GM18870 (cell line): Measurements from ENCODE around the gene IQGAP2.

Source experiments
- ATAC-seq: cut with Tn5 transposase; IDR thresholded peaks from one replicate; pipeline ENCODE4 v1.9.1; 2021; ENCODE audit warnings: moderate library complexity; ENCODE audit not compliant: unreplicated experiment

IQGAP2 gene

GRCh38 chr5:76443066-76443800 lies 40.1 kb downstream of the IQGAP2 start:
- ATAC-seq: no peak

- ATAC-seq: no peak
These were observed 42.0 kb downstream of the IQGAP2 start for GRCh38 chr5:76445063-76445462.

GRCh38 chr5:76445830-76446229 lies 42.7 kb downstream of the IQGAP2 start:
- ATAC-seq: no peak

DNA sequence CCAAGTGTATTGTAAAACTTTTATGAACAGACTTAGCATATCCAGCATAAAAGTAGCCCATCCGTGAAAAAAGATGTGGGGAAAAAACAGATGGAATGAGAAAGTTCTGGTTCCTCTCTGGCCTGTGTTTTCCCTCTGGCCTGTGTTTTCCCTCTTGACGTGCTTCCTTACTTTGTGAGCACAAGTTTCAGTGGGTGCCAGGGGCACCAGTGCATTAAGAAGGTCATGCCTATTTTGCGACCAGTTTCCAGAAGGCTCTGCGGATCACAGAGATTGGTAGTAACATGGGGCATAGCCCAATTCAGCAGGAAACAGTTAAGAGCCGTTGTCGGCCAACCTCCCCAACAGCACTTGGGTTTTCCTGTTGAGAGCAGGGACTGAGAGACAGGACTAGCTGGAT lies 43.7 kb downstream of the IQGAP2 start:
- no peak for ATAC-seq

DNA sequence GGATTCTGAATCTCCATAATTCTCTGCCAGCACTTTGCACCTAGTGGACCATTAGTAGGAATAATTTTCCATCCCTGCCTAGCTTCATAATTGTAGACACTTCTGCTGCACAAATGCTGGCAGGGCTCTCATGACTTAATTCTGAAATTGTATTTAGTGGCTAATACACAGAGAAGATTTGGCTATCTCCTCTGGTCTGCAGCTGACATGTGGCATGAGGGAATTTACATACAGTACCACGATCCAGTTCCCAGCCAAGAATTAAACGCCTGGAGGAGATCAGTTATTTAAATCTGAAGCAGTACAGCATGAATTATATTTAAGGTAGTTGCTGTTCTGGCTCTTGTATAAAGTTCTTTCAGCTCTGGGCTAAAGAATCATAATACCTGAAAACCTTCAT lies 46.5 kb downstream of the IQGAP2 start:
- ATAC-seq: no peak

DNA sequence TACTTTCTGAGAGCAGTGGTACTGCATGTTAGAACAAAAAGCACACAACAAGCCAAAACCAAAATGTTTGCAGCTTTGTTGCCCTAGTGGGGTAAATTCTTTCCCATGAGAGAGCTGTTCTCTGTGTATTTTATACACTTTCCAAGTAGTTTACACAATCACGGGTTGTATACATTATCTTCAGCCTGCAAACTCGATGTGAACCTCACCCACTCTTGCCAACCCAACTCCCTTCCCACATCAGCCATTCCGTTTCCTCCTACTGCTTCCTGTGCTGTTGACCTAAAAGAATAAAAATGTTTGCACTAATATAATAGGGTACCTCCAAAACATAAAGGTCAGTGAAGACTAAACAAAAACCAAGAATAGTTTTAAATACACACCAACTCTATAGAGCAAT lies 47.0 kb downstream of the IQGAP2 start:
- no peak for ATAC-seq

- no peak for ATAC-seq
These were observed 48.1 kb downstream of the IQGAP2 start for GRCh38 chr5:76451031-76451701.

GRCh38 chr5:76455531-76456133 lies 52.5 kb downstream of the IQGAP2 start:
- no peak for ATAC-seq

- no peak for ATAC-seq
These were observed 53.2 kb downstream of the IQGAP2 start for GRCh38 chr5:76456258-76456657.

GRCh38 chr5:76457674-76458485 lies 54.8 kb downstream of the IQGAP2 start:
- no peak for ATAC-seq

GRCh38 chr5:76458486-76458830 lies 55.4 kb downstream of the IQGAP2 start:
- ATAC-seq: no peak

DNA sequence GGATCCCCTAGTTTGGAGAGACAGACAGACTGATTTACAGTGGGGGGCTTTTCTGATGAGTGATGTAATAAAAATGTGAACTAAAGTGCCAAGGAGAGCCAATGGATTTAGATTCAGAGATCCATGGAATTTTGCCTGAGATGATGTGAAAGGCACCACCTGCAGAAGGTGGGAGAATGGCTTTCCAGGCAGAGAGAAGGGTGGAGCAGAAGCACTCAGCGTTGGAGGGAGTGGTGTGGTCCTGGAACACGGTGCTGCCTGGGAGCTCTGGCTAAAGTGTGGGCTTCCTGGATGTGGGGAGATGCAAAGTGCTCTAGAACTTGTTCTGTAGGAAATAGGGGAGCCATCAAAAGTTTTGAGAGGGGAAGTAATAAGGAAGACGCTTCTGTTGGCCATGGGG lies 57.0 kb downstream of the IQGAP2 start:
- no peak for ATAC-seq

GRCh38 chr5:76462097-76462667 lies 59.1 kb downstream of the IQGAP2 start:
- ATAC-seq: no peak

DNA sequence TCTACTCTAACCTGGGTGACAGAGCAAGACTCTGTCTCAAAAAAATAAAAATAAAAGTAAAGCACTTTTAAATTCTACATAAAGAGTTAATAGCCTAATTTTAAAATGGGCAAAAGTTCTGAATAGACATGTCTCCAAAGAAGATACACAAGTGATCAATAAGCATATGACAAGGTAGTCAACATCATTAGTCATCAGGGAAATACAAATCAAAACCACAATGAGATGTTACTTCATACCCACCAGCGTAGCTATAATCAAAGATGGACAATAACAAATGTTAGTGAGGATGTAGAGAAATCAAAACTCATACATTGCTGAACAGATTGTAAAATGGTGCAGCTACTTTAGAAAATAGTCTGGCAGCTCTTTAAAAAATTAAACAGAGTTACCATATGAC lies 64.1 kb downstream of the IQGAP2 start:
- ATAC-seq: no peak

DNA sequence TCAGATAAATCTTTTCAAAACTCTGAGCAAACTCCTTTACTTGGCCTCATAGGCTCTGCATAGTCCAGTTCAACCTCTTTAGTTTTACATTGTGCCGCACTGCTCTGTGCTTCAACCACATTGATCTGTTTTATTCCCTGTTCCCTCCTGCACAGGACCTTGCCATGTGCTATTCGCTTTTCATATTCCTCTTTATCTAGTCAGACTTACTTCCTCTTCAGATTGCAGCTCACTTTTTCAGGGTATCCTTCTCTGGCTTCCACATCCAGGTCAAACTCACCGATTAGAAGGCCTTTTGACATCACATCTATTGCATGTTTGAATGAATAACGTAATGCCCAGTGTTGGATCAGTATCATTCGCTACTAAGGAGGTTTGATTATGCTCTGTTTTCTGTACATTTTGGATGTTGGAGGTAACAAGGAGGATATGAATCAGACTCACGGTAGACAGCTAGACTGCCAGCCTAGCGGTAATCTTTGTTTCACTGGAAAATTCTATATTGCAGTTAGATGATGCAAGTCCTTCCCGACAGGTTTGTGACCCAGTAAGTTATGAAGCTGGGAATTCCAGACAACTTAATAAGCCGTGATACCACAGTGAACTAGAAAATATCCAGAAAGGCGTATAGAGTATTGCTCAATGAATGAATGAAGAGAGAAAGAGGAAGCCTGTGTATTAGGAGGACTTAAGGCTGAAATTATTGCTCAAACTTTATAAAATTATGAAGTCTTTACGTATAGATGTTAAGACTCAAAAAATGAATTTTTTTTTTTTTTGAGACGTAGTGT lies 65.7 kb downstream of the IQGAP2 start:
- ATAC-seq: no peak

GRCh38 chr5:76469656-76470290 lies 66.7 kb downstream of the IQGAP2 start:
- ATAC-seq: no peak

GRCh38 chr5:76470976-76471375 lies 67.9 kb downstream of the IQGAP2 start:
- ATAC-seq: no peak

DNA sequence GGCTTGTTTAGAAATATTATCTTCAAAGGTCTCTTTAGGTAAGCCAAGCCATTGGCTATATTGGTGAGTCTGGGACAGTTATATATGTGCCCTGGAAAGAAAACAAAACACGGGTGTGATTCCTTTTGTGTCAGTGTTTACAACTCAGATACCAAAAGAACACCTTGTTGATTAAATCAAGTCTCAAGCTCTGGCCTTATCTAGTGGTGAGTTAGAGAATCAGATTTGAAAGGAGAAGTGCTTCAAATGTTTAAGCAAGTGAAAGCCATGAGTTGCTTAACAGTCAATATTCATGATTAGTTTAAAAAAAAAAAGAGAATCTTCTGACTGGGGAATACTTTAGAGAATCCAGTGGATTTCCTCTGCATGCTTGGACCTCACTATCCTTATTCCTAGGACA lies 68.3 kb downstream of the IQGAP2 start:
- no peak for ATAC-seq

DNA sequence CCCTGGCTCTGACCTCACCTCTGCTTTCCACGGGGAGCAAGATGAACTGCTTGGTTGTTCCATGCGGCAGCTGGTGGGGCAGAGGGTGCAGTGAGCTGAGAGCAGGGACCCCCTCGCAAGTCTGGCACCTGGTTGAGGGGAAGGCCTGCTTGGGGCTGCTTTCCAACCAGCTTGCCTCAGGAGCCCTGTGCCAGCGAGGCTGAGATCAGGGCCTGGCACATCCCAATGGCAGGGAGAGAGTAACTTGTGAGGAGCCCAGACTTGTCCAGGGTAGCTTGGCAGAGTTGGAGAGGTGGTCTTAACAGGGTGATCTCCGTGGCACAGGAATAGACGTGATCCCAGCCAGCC lies 68.9 kb downstream of the IQGAP2 start:
- no peak for ATAC-seq
